GM12864 (cell line): ENCODE results near the gene KCNN4.
"Not testable (repeated sequence)": the region's sequence is repeated elsewhere in the genome, so short reads cannot be mapped to it uniquely, and the experiment has no call there.

Experiments used
- DNase-seq: peaks from one replicate; pipeline ENCODE4 v3.0.0-alpha.2; 2011; ENCODE audit warnings: low read depth
- H3K4me3 ChIP-seq: 2 replicates; pipeline ENCODE4 v1.5.1; 2011; ENCODE audit warnings: mild to moderate bottlenecking, low read depth, low read length, control low read depth
- CTCF ChIP-seq: IDR thresholded peaks from 2 replicates; pipeline ENCODE4 v1.5.1; 2011; ENCODE audit warnings: low read depth, mild to moderate bottlenecking, moderate library complexity, low read length, control low read depth, inconsistent platforms; ENCODE audit errors: missing control alignments

The KCNN4 gene

GRCh38 chr19:43780706-43781525, at the start of gene KCNN4:
Gene KCNN4, minus strand, starts transcription at chr19:43780973. Its CDS starts 112 bp downstream, at chr19:43780861.
- no peak for TF ChIP-seq CTCF
- DNase-seq: no peak
- peak within 1 kb of the TSS; percentile 84 for H3K4me3 ChIP-seq

- no peak for TF ChIP-seq CTCF
- peak within 1 kb of the TSS; percentile 83 for H3K4me3 ChIP-seq
- peak; percentile 61 for DNase-seq
Observed at GRCh38 chr19:43826787-43827754, 46.3 kb upstream of the KCNN4 start, which contains the start of gene ZNF283. Gene ZNF283, plus strand, starts transcription at chr19:43827321. Its CDS starts 6,184 bp downstream, at chr19:43833505.

GRCh38 chr19:43824572-43824971, 43.8 kb upstream of the KCNN4 start:
- not testable (repeated sequence) for H3K4me3 ChIP-seq, DNase-seq

GRCh38 chr19:43823856-43824255, 43.1 kb upstream of the KCNN4 start:
- H3K4me3 ChIP-seq, DNase-seq: not testable (repeated sequence)

- no peak overlapping the region for H3K4me3 ChIP-seq
- no peak for DNase-seq
- no peak for TF ChIP-seq CTCF
Observed at GRCh38 chr19:43820884-43821215, 40.1 kb upstream of the KCNN4 start.

- H3K4me3 ChIP-seq: no peak overlapping the region
- DNase-seq: no peak
- no peak for TF ChIP-seq CTCF
Observed at GRCh38 chr19:43820098-43820883, 39.5 kb upstream of the KCNN4 start.

- no peak for TF ChIP-seq CTCF
- DNase-seq: no peak
- no peak overlapping the region for H3K4me3 ChIP-seq
Observed at GRCh38 chr19:43818500-43818899, 37.7 kb upstream of the KCNN4 start.

- not testable (repeated sequence) for DNase-seq, H3K4me3 ChIP-seq
Observed at GRCh38 chr19:43817454-43817853, 36.7 kb upstream of the KCNN4 start.
